ENCODE results near the gene TLX2. TPM values are rescaled to one million over a fixed set of nuclear protein-coding genes. Genes with fewer than 3 reads are reported as not detected.

The TLX2 gene
- total and polyA plus RNA-seq, 2 of the 13 experiments (the other 11 are each of a cell fraction or from before 2014, with no cell fraction given): 0.05 to 0.20 TPM

GRCh38 chr2:74529357-74530238, 15.3 kb downstream of the TLX2 start, which contains the start of the genes AUP1 and HTRA2 (continued):
- TF ChIP-seq ELK4 (CRISPR knock-in tag; IDR thresholded peaks at IDR 0.05; ENCODE audit: borderline replicate concordance) (peak; percentile 24; the same call in 1 of the 2 replicates), MBNL3 (CRISPR knock-in tag; conservative IDR thresholded peaks at IDR 0.05) (no peak), CBFB (CRISPR knock-in tag; IDR thresholded peaks at IDR 0.05) (peak; percentile 55), PRDM15 (CRISPR knock-in tag; IDR thresholded peaks at IDR 0.05) (peak; percentile 62), ZNF670 (CRISPR knock-in tag; IDR thresholded peaks at IDR 0.05; ENCODE audit: borderline replicate concordance) (no peak), SAP130 (CRISPR knock-in tag; IDR thresholded peaks at IDR 0.05; ENCODE audit: low read depth) (peak; percentile 97), NCOA2 (CRISPR knock-in tag; IDR thresholded peaks at IDR 0.05) (peak; percentile 49), ZBTB40 (IDR thresholded peaks at IDR 0.05) (no peak), ZBTB40 (CRISPR knock-in tag; IDR thresholded peaks at IDR 0.05) (peak; percentile 60; the same call in 1 of the 2 replicates), MATR3 (CRISPR knock-in tag; IDR thresholded peaks at IDR 0.05) (no peak), ZNF768 (CRISPR knock-in tag; IDR thresholded peaks at IDR 0.05) (peak; percentile 54; the same call in 1 of the 2 replicates), TAF1 (CRISPR knock-in tag; IDR thresholded peaks at IDR 0.05) (peak; percentile 98), ZBTB20 (CRISPR knock-in tag; IDR thresholded peaks at IDR 0.05; ENCODE audit: borderline replicate concordance, low read depth) (peak; percentile 77; the same call in 1 of the 2 replicates), ZNF652 (CRISPR knock-in tag; IDR thresholded peaks at IDR 0.05; ENCODE audit: borderline replicate concordance, low read depth) (no peak; the same call in 1 of the 2 replicates), ZNF282 (IDR thresholded peaks at IDR 0.05; ENCODE audit: partially characterized antibody) (no peak), NFE2 (CRISPR knock-in tag; IDR thresholded peaks at IDR 0.05) (0 out of 2 replicates have a peak, but pooled peaks have one; percentile 9)

Measured in HepG2 (cell line).